ENCODE data around the gene LINGO3. TPM values are rescaled to one million over a fixed set of nuclear protein-coding genes. Genes with fewer than 3 reads are reported as not detected.

Gene LINGO3
- total RNA-seq, 4 donors from 2014 or later: 0.39 TPM; not detected in 3

GRCh38 chr19:2269244-2270156 lies 38.5 kb downstream of the LINGO3 start:
- H3K9me3 ChIP-seq: no peaks in the 10 kb centered on the region
- H3K27ac ChIP-seq: peak overlapping the region; percentile 98 to 100 (median 100)
- H3K27me3 ChIP-seq: no peaks in the 10 kb centered on the region
- WGBS, 2 donors: 1% methylated on average over 52 to 94 of the region's 103 CpGs
- TF ChIP-seq POLR2A (IDR thresholded peaks at IDR 0.05) (peak; percentile 100), EP300 (IDR thresholded peaks at IDR 0.05) (peak; percentile 34 to 100), CTCF (IDR thresholded peaks at IDR 0.05) (peak in 3 of 5 experiments; percentile 6 to 88 (median 83))
- peaks cover 0 to 59% (median 40%) of the 10 kb centered on the region in 4 donors for H3K4me1 ChIP-seq
- H3K36me3 ChIP-seq: peaks cover 0 to 16% (median 15%) of the 10 kb centered on the region in 3 donors
- peak overlapping the region; percentile 80 to 97 (median 94) for H3K4me3 ChIP-seq
- peak; percentile 92 to 97 for DNase-seq (ENCODE audit: low spot score in 2 of 2)

DNA sequence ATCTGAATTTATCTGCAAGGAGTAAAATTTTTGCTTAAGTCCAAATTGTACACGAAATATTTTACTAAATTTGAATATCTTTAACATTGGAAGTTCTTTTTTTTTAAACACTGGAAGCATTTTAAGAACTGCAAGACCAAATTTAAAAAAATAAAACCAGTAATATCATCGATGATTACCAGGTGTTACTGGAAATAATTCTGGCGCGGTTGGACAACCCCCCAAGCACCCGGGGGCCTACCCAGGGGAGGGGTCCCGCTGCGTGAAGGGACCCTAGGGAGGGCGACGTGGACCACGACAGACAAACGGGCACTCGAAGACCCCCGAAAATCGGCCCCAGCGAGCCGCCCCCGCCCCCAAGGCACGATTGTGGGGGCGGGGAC lies 39.1 kb downstream of the LINGO3 start:
- Histone ChIP-seq H3K4me3 (peak overlapping the region; percentile 61 to 97 (median 87)), H3K27ac (peak overlapping the region; percentile 30 to 100 (median 92)), H3K36me3 (peaks cover 0 to 16% (median 15%) of the 10 kb centered on the region in 3 donors), H3K27me3 (no peaks in the 10 kb centered on the region), H3K9me3 (no peaks in the 10 kb centered on the region), H3K4me1 (peaks cover 0 to 52% (median 38%) of the 10 kb centered on the region in 4 donors)
- TF ChIP-seq POLR2A (IDR thresholded peaks at IDR 0.05): no peak
- TF ChIP-seq CTCF (IDR thresholded peaks at IDR 0.05): no peak
- TF ChIP-seq EP300 (IDR thresholded peaks at IDR 0.05): no peak
- 2% methylated on average over 15 to 19 of the region's 19 CpGs for WGBS, 2 donors
- DNase-seq (ENCODE audit: low spot score in 2 of 2): no peak

DNA sequence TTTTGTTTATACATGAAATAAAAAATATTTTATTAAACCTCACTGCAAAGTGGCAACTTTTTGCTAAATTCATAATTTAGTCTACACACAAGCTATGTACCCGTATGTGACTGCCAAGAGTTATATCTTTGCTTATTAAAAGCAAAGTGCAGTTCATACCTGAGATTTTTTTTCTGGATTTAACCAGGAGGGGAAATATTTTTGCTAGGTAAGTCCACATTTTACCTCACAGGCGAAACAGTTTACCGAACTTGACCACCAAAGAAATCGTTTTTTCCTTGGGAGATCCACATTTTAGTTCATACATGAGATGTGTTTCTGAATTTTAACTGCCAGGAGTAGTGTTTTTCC lies 39.5 kb downstream of the LINGO3 start:
- DNase-seq (ENCODE audit: low spot score in 2 of 2): no peak
- H3K9me3 ChIP-seq: no peaks in the 10 kb centered on the region
- peaks cover 0 to 48% (median 34%) of the 10 kb centered on the region in 4 donors for H3K4me1 ChIP-seq
- TF ChIP-seq EP300 (IDR thresholded peaks at IDR 0.05) (no peak), CTCF (IDR thresholded peaks at IDR 0.05) (no peak), POLR2A (IDR thresholded peaks at IDR 0.05) (no peak)
- peaks cover 0 to 16% (median 15%) of the 10 kb centered on the region in 3 donors for H3K36me3 ChIP-seq
- peak overlapping the region in 1 of 4 donors; percentile 99 for H3K27ac ChIP-seq
- 84 to 85% methylated on average over 4 of the region's 4 CpGs for WGBS, 2 donors
- no peaks in the 10 kb centered on the region for H3K27me3 ChIP-seq
- peak overlapping the region in 2 of 4 donors; percentile 94 to 97 for H3K4me3 ChIP-seq

- TF ChIP-seq POLR2A (IDR thresholded peaks at IDR 0.05): peak in 1 of 2 donors; percentile 43
- TF ChIP-seq EP300 (IDR thresholded peaks at IDR 0.05): peak in 1 of 2 donors; percentile 62
- TF ChIP-seq CTCF (IDR thresholded peaks at IDR 0.05): peak in 1 of 5 experiments; percentile 11
- peak; percentile 73 to 80 for DNase-seq (ENCODE audit: low spot score in 2 of 2)
- Histone ChIP-seq H3K4me3 (peak overlapping the region in 1 of 4 donors; percentile 2), H3K36me3 (peaks cover 0 to under 1% (median 0%) of the 10 kb centered on the region in 3 donors), H3K4me1 (peaks cover 0 to 28% (median 14%) of the 10 kb centered on the region in 4 donors), H3K27me3 (no peaks in the 10 kb centered on the region), H3K9me3 (no peaks in the 10 kb centered on the region), H3K27ac (peak overlapping the region; percentile 9 to 68 (median 48))
- WGBS, 2 donors: 38 to 42% methylated on average over 17 to 18 of the region's 18 CpGs
Measured at GRCh38 chr19:2266183-2266993, 41.6 kb downstream of the LINGO3 start.
